HL-60/S4 treated with phorbol 12-myristate 13-acetate at 8.2 ng/mL for 4 days and 3 days (cell line): ENCODE data around the gene UAP1L1.
"Not testable (repeated sequence)": the region's sequence is repeated elsewhere in the genome, so short reads cannot be mapped to it uniquely, and the experiment has no call there.

Source experiments
- in situ Hi-C: fragments of 300-500 bp; cut with MboI; formaldehyde crosslinking; loops from 2 replicates; pipeline ENCODE4 v1.15.0; 2022; ENCODE audit warnings: low sequenced_read_pairs

The UAP1L1 gene

GRCh38 chr9:137055385-137056364, 21.6 kb upstream of the UAP1L1 start:
- in situ Hi-C loops, result no loop called here

GRCh38 chr9:137056739-137057415, 20.4 kb upstream of the UAP1L1 start:
- in situ Hi-C loops, result no loop called here

DNA sequence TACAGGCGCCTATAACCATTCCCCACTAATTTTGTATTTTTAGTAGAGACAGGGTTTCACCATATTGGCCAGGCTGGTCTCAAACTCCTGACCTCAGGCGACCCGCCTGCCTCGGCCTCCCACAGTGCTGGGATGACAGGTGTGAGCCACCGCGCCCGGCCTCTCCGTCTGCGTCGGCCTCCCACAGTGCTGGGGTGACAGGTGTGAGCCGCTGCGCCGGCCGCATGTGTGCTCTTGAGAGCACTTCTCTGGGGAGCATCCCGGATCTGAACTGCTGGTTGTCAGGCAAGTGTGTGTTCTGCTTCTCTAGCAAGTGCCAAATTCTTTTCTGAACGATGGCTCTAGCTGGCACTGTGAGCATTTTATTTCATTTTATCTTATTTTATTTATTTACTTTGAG, 19.8 kb upstream of the UAP1L1 start:
- in situ Hi-C loops, result no loop called here

GRCh38 chr9:137058521-137059234, 18.6 kb upstream of the UAP1L1 start:
- in situ Hi-C loops, result no loop called here

DNA sequence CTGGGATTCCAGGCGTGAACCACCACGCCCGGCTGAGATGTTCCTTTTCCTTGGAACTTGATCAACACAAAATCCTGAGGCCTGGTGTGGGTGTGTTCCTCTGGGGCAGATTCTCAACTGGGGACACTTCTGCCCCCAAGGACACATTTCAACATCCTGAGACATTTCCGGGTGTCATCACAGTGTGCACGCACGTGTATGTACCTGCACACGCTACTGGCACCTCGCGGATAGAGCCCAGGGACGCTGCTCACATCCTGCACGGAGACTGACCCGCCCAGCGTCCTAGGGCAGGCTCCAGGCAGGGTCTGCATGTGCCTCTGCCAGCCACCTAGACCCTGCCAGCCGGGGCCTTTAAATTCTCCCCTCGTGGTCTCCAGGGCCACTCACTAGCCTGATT, 14.9 kb upstream of the UAP1L1 start:
- in situ Hi-C loops, result no loop called here

- in situ Hi-C loops, result not testable (repeated sequence)
These were observed 14.5 kb upstream of the UAP1L1 start for GRCh38 chr9:137062798-137063197.

GRCh38 chr9:137063311-137064026, 13.8 kb upstream of the UAP1L1 start:
- in situ Hi-C loops, result no loop called here

DNA sequence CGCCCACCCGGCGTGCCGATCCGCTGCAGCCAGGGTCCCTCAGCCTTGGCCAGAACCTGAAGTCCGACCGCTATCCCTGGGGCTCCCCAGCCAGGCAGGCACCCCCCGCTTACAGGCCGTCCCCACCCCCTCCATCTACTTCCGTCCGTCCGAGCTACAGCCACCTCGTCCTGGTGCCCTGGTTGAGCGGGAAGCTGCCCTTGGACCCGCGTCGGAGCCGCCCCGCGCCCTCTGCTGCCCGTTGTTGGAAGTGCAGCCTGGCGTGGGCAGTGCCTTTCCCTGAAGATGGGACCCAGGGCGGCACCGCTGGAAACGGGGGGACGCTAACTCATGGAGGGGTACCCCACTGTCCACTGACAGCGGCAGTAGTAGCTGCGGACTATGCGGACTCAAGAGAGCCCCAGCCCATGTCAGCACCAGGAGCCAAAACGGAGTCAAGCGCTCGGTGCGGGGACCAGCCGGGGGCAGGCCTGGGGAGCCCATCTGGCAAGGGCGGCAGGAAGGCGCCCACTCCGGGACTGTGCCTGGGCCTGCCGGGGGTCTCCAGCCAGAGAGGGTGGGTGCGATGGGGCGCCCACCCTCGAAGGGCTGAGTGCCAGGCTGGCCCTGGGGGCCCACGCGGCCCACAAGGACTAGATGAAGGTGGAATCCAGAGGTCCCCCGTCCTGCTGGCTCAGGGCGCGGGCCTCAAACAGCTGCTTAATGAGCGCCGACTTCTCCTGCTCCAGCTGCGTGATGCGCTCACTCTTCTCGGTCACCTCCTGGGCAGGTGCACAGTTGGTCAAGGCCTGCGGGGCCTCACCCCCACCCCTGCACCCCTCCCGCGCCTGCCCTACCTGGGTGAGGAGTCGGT, 13.1 kb upstream of the UAP1L1 start:
- in situ Hi-C loops, result no loop called here

GRCh38 chr9:137064880-137065164, 12.5 kb upstream of the UAP1L1 start:
- in situ Hi-C loops, result no loop called here

- in situ Hi-C loops, result no loop called here
These were observed 11.9 kb upstream of the UAP1L1 start for GRCh38 chr9:137065336-137065967.

GRCh38 chr9:137066096-137066861, 11.0 kb upstream of the UAP1L1 start:
- in situ Hi-C loops, result no loop called here

- in situ Hi-C loops, result no loop called here
These were observed 9.3 kb upstream of the UAP1L1 start for GRCh38 chr9:137067860-137068538.

DNA sequence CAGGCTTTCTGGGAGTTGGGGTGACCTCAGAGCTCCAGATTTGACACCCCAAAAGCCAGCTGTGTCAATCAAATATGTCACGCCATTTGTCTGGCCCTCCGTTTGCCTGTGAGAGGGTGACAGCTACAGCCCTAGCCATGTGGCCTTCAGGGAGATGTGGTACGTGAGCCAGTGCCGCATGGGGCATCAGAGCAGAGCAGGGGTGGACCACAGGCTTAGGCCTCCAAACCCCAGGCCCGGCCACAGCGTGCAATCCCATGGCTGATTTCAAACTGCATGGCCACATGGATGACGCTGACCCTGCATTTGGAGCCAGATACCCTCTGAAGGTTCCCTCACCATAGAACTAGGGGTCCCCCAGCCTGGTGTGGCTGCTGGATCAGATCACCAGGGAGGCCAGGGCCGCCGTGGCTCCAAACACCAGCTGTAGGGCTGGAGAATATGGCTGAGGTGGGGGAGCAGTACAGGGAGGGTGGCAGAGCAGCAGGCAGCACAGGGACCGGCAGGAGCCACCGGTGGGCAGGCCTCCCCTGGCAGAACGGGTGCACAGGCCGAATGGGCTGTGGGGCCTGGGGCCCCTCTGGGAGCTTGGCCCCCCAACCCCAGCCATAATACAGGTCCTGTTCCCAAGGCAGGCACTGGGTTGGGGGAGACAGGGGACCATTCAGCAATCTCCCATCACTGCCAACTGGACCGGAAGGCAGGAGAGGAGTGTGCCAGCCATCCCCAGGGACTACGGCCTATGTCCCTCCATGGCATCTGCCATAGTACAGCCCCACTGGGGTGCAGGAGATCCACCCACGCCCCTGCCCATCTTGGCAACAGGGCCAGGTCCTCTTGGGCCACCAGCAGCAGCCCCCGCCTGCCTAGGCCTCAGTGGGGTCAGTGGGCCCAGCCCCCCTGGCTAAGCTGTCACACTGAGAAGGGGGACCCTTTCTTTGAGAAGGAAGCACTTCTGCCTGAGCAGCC, 8.5 kb upstream of the UAP1L1 start:
- in situ Hi-C loops, result no loop called here

DNA sequence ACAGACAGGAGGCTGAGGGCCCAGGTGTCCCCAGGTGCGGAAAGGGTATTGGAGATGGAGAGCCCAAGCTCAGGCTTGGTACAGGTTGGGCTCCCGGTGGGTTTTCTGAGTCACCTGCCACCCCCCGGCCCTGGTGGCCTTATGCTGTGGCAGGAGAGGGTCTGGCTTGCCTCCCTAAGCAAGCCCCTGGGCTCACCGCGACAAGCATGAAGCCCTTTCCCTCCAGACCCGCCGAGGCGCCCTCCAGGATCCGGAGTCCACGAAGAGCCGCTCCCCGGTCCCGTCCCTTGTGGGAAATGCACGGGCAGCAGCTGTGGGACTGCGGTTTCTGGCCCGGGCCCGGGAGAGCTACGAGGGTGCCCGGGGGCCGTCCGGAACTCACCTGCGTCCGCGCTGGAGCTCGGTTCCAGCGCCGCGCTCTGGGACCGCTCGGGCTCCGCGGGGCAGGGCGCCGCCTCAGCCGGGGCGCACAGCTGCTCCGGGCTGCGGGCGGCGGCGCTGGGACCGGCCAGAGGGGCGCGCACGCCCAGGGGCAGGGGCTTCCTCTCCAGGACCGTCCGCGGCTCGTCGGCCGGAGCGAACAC, 7.7 kb upstream of the UAP1L1 start:
- in situ Hi-C loops, result no loop called here

- in situ Hi-C loops, result no loop called here
These were observed 7.0 kb upstream of the UAP1L1 start, which contains the start of gene SAPCD2 for GRCh38 chr9:137070201-137070905. SAPCD2 (minus strand) TSS chr9:137070557; CDS start chr9:137070460, 97 bp downstream.

- in situ Hi-C loops, result no loop called here
These were observed 6.4 kb upstream of the UAP1L1 start for GRCh38 chr9:137070906-137071275.
